Effector CD4-positive, alpha-beta T cell (primary cell): Measurements from ENCODE around the gene LAP3.
"Not testable (repeated sequence)": the region's sequence is repeated elsewhere in the genome, so short reads cannot be mapped to it uniquely, and the experiment has no call there.

Experiments
- DNase-seq: peaks from one replicate; pipeline ENCODE4 v3.0.0-alpha.2; 2020

Gene LAP3

GRCh38 chr4:17562157-17562556 is 14.8 kb upstream of the LAP3 start:
- DNase-seq: no peak

DNA sequence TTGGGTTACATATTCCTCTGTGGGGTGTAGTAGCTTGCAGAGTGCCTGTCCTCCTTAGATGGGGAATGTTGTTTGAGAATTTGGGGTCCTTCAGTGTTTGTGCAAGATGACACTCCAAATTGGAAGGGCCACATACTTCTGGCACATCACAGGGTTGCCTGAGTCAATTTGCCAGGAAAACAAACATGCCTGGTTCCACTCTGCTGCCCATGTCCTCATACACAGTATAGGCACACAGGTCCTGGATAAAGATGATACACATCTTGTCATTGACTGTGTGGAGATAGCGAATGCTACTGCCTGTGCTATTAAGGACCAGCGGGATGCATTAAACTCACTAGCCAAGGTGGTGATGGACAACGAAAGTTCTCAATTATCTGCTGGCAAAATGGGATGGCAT is 11.2 kb upstream of the LAP3 start:
- no peak for DNase-seq

GRCh38 chr4:17567271-17567670 is 9.7 kb upstream of the LAP3 start:
- DNase-seq: no peak

GRCh38 chr4:17574206-17574605 is 2.8 kb upstream of the LAP3 start:
- DNase-seq: no peak

DNA sequence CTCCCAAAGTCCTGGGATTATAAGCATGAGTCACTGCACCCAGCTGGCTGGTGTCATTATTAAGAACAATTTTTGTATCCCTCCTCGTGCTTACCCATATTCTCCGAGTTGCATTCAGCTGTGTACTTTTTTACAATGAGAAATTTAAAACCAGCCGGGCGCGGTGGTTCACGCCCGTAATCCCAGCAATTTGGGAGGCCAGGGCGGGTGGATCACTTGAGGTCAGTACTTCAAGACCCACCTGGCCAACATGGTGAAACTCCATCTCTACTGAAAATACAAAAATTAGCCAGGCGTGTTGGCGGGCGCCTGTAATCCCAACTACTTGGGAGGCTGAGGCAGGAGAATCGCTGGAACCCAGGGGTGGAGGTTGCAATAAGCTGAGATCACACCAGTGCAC is 1.8 kb upstream of the LAP3 start:
- DNase-seq: not testable (repeated sequence)

DNA sequence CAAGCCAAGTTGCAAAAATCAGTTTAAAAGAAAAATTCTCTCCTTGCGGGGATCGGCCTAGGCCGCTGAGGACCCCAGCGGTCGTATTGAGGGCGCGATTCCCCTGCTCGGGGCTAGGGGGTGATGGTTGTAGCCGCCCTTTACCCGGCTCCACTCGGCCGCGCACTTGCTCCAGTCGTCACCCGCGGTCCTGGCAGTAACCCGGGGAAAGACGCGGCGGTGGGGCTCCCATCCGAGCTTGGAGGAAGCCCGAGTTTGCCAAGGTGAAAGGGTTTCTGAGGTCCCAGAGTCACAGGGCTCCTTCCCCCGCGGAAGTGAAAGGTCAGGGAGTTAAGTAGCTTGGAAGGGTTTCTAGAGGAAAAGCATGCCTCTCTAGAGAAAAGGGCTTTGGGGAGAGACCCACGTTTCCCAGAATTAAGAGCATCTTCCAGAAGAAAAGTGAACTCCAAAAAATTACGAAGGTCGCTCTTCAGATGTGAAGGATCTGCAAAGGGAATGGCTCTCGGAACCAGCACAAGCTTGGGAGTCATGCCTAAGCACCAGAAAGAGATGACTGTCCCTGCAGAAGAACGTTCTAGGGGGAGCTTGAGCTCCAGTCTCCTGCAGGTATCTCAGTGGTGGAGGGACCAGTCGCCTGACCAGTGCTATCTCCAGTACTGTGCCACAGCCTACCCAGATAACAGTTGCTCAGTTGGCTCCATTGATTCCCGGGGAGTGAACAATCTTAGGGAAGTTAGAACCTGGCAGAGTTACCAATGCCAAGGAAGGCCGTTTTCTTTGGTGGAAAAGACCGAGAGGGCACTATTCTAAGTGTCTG is 875 bp downstream of the LAP3 start:
- no peak for DNase-seq

- DNase-seq: no peak
Observed at GRCh38 chr4:17578482-17578891, 1.5 kb downstream of the LAP3 start.

DNA sequence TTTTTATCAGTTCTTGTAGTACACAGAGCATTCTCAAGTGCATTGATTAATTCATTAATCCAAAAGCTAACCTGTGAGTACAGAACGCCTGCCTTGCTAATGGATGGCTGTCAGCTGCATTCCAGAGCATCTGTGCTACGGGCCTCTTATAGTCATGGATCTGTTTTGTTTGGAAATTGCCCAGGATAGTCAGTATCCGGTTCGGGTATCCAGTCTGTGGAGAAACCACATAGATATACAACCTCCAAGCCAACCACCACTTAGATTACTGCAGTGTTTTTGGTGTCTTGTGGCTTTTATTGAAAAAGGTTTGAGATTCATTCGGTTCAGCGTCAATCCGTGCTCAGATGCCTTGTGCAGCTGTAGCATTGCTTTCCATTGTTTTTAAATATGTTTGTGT is 4.0 kb downstream of the LAP3 start:
- no peak for DNase-seq

- no peak for DNase-seq
Observed at GRCh38 chr4:17583276-17583675, 6.3 kb downstream of the LAP3 start.

DNA sequence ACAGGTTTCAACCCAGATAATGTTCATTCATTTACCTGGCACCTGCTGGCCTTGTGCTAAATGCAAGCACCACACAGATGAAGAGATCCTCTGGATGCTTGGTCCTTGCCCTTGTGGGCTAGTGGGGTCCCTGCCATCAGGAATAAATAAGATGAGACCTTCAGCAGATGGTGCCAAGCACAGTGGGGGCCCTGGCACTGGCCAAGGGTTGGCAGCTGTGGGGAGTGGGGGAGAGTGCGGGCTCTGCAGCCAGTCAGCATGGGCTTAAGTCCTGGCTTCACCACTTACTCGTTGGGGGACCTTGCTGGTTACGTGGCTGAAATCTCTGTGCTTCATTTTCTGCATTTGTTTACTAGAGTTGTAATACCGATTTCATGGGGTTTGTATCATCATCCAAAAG is 6.9 kb downstream of the LAP3 start:
- no peak for DNase-seq

GRCh38 chr4:17584521-17585213 is 7.7 kb downstream of the LAP3 start:
- no peak for DNase-seq

DNA sequence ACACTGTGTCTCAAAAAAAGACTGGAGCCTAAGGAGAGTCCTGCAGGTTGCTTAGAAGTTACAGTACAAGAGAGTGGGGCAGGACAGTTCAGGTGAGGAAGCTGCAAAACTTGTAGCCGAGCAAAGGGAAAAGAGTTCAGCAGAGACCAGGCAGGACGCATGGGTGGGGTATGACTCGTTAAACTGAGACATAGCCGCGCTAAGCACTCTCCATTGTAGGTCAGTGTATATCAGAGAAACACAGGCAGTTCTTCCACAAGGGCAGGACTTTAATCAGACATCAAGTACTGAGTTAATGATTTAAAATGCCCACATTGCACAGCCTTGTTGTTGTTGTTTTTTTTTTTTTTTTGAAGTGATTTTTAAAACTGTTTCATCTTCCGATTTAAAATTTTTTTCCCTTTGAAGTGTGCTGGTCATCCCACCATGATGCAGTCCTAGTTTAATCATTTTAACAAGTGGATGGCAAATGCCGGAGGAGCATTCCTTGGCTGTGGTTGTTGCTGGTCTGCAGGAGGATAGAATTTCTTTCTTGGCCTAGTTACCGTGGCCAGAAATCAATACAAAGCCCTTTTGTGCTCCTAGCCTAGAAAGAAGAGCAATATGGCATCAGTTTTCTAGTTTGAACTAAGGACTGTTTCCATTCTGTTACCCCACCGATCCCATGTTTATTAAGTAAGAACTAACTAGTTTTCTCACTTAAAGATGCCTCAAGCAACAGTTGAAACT is 10.3 kb downstream of the LAP3 start:
- DNase-seq: no peak

GRCh38 chr4:17589355-17589754 is 12.4 kb downstream of the LAP3 start:
- no peak for DNase-seq

DNA sequence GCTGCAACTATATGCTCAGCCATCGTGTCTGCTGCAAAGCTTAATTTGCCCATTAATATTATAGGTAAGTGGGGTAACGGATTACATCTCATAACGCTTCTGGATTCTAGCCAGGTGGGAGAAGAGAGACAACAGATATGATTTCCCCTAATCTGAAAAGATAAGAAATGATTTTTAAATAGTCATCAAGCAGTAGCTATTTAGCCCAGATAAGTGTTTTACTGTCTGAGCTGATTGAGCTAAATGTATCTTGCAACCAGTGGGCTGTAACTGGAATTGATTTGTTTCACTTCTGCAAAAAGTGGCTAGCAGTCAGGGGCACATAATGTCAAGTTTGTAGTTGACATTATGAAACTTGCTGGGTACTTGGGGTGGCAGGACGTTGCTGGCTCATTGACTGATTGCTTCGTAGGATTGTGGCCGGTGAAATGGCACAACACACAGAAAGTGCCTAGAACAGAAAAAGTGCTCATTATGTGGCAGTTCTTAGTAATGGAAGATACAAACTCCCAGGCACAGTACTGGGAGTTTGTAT is 18.5 kb downstream of the LAP3 start:
- DNase-seq: no peak

DNA sequence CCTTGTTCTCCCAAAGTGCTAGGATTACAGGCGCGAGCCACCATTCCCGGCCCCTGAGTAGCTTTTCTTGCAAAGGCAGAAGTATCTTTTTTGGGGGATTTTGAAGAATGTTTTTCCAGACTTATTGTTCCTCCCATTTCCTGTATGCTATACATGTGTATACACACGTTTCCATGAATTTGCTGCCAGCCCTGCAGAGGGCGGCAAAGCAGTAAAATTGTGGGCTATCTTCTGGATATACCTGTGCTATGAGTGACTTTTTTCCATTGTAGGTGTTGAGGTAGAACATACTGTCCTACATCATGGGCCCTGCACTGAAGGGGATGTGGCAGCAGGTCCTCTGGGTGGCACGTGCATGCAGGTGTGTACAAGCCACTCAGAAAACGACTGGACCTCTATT is 20.5 kb downstream of the LAP3 start:
- DNase-seq: no peak

DNA sequence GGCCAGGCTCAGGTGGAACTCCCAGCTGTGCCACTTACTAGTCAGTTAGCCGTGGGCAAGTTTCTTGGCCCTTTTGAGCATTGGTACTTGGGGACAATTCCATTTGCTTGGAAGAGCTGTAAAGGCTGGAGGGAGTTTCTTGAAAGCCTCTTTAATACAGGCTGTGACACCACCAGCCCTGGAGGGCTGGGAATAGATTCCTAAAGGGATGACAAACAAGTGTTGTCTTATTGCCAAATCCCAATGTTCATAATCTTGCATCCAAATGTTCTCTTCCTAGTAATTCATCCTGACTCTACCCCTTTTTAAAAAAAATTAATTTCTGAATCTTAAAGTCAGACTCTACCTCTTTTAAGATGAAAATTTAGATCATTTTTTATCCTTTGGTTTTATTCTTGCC is 22.8 kb downstream of the LAP3 start:
- no peak for DNase-seq

GRCh38 chr4:17605236-17605635 is 28.2 kb downstream of the LAP3 start:
- no peak for DNase-seq

- DNase-seq: peak; percentile 9
Observed at GRCh38 chr4:17613761-17614415, 36.9 kb downstream of the LAP3 start.

DNA sequence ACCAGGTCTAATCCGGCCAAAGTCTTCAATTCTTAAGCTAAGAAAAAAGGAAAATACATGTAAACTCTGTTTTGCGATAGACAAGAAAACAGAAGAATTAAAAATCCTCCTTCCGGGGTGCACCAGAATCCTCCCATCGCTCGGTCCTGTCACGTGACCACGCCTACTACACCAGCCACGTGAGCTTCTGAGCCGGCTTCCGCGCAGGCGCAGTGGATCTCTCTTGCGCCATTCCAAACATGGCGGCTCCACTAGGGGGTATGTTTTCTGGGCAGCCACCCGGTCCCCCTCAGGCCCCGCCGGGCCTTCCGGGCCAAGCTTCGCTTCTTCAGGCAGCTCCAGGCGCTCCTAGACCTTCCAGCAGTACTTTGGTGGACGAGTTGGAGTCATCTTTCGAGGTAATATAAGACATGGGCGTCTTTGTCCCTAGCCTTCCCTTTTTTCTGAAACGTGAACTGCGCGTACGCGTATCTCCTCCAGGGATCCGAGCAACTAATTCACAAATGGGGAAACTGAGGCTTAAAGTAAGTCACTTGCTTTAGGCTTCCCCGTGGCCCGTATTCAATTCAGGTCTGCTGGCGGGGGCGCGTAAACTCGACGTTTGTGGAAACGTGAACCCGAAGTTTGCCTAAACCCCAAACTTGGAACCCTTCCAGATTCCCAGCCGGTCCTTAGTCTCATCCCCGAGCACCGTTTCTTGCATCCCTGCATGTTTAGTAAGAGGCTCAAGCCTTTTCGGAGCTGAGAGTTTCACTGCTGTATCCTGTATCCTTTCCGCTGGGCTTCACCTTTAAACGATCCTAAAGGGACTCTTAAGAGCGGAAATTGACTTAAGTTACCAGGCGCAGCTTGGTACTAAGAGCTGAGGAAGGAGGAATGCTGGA is 37.7 kb downstream of the LAP3 start, which contains the start of gene MED28:
Gene MED28 (plus strand): TSS at position 226 of the 884 bp plus-strand sequence. CDS start 14 bp downstream, at position 240.
- peak; percentile 97 for DNase-seq

GRCh38 chr4:17616283-17616682 is 39.3 kb downstream of the LAP3 start:
- DNase-seq: no peak

GRCh38 chr4:17618926-17619325 is 41.9 kb downstream of the LAP3 start:
- DNase-seq: no peak
